ENCODE data around the gene CCR5AS.
"Not testable (repeated sequence)": the region's sequence is repeated elsewhere in the genome, so short reads cannot be mapped to it uniquely, and the experiment has no call there.

The CCR5AS gene

DNA sequence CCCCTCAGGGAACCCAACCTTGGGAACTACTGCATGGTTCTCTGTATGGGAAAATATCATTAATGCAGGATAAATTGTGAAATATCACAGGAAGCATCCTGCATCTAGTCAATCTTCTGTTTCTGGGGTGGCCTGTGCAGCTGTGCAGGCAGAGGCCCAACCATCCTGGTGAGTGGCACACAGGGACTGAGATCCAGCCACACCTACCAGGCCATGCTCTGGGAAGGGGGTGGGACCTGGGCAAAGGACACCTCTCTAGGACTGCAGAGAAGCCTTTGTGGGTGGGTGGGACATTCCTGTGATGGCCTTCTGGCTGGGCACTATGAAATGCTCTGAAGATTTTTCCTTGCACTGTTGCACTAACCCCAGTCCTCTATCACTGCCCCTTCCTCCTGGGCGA is 27.0 kb upstream of the CCR5AS start:
- Mint-ChIP-seq H3K9me3 (ENCODE audit: unreplicated experiment) (peaks cover 6% of the 10 kb centered on the region), H3K4me1 (ENCODE audit: unreplicated experiment) (no peaks in the 10 kb centered on the region), H3K27me3 (ENCODE audit: unreplicated experiment) (peaks cover 26% of the 10 kb centered on the region), H3K4me3 (ENCODE audit: unreplicated experiment) (no peak overlapping the region), H3K36me3 (ENCODE audit: unreplicated experiment) (no peaks in the 10 kb centered on the region), H3K27ac (ENCODE audit: unreplicated experiment) (no peak overlapping the region)
- TF ChIP-seq CTCF (IDR thresholded peaks at IDR 0.05), result no peak
- no peak for DNase-seq (ENCODE audit: extremely low spot score, unreplicated experiment)

- not testable (repeated sequence) for H3K4me3 Mint-ChIP-seq (ENCODE audit: unreplicated experiment); H3K9me3 Mint-ChIP-seq (ENCODE audit: unreplicated experiment); H3K36me3 Mint-ChIP-seq (ENCODE audit: unreplicated experiment); DNase-seq (ENCODE audit: extremely low spot score, unreplicated experiment); H3K27ac Mint-ChIP-seq (ENCODE audit: unreplicated experiment); H3K4me1 Mint-ChIP-seq (ENCODE audit: unreplicated experiment)
- peaks cover 28% of the 10 kb centered on the region for H3K27me3 Mint-ChIP-seq (ENCODE audit: unreplicated experiment)
Observed at GRCh38 chr3:46433118-46433517, 26.3 kb upstream of the CCR5AS start.

DNA sequence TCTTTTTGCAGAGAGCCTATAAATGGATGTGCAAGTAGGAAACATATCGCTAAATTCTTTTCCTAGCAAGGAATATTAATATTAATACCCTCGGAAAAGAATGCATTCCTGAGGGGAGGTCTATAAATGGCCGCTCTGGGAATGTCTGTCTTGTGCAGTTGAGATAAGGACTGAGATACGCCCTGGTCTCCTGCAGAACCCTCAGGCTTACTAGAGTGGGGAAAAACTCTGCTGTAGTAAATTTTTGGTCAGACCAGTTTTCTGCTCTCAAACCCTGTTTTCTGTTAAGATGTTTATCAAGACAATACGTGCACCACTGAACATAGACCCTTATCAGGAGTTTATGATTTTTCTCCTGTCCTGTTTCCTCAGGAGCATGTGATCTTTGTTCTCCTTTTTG is 25.0 kb upstream of the CCR5AS start:
- H3K27me3 Mint-ChIP-seq (ENCODE audit: unreplicated experiment), result peaks cover 24% of the 10 kb centered on the region
- H3K4me1 Mint-ChIP-seq (ENCODE audit: unreplicated experiment); H3K27ac Mint-ChIP-seq (ENCODE audit: unreplicated experiment); H3K4me3 Mint-ChIP-seq (ENCODE audit: unreplicated experiment); DNase-seq (ENCODE audit: extremely low spot score, unreplicated experiment); H3K36me3 Mint-ChIP-seq (ENCODE audit: unreplicated experiment); H3K9me3 Mint-ChIP-seq (ENCODE audit: unreplicated experiment): not testable (repeated sequence)

- not testable (repeated sequence) for H3K4me1 Mint-ChIP-seq (ENCODE audit: unreplicated experiment); H3K4me3 Mint-ChIP-seq (ENCODE audit: unreplicated experiment); H3K27ac Mint-ChIP-seq (ENCODE audit: unreplicated experiment); H3K9me3 Mint-ChIP-seq (ENCODE audit: unreplicated experiment); H3K36me3 Mint-ChIP-seq (ENCODE audit: unreplicated experiment); DNase-seq (ENCODE audit: extremely low spot score, unreplicated experiment)
- H3K27me3 Mint-ChIP-seq (ENCODE audit: unreplicated experiment), result peaks cover 24% of the 10 kb centered on the region
Observed at GRCh38 chr3:46430879-46431278, 24.0 kb upstream of the CCR5AS start.

DNA sequence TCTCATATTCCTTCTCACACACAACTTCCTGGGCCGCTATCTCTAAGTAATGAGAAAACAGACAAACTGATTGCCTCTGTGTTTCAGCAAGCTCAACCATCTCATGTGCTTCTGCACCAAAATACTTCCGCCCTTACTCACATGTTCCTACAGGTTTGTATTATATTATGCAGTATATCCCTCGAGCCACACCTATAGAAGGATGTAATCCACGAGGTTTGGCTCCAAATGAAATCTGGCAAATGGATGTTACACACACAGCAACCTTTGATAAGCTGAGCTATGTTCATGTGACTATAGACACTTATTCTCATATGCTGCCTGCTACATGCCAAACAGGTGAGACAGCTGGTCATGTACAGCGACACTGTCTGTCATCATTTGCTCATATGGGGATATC is 22.8 kb upstream of the CCR5AS start:
- Mint-ChIP-seq H3K27me3 (ENCODE audit: unreplicated experiment) (peaks cover 17% of the 10 kb centered on the region), H3K4me1 (ENCODE audit: unreplicated experiment) (no peaks in the 10 kb centered on the region), H3K9me3 (ENCODE audit: unreplicated experiment) (peaks cover 6% of the 10 kb centered on the region), H3K36me3 (ENCODE audit: unreplicated experiment) (no peaks in the 10 kb centered on the region), H3K27ac (ENCODE audit: unreplicated experiment) (no peak overlapping the region), H3K4me3 (ENCODE audit: unreplicated experiment) (no peak overlapping the region)
- DNase-seq (ENCODE audit: extremely low spot score, unreplicated experiment), result no peak
- TF ChIP-seq CTCF (IDR thresholded peaks at IDR 0.05), result no peak

DNA sequence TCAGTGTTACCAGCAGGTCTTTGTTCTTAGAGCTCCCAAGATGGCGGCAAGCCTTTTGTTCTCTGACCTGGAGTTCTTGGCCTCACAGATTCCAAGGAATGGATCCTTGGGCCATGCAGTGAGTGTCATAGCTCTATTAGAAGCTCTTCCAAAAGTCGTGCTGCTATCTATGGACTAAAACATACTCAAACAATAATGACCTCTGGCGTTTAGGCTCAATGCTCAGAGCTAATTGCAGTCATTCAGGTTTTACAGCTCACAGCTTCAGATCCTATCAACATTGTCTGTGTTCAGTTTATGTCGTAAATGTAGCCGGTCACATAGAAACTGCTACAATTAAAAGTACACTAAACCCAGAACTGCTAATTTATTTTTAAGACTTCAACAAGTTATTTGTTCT is 22.4 kb upstream of the CCR5AS start:
- no peaks in the 10 kb centered on the region for H3K36me3 Mint-ChIP-seq (ENCODE audit: unreplicated experiment)
- no peak for TF ChIP-seq CTCF (IDR thresholded peaks at IDR 0.05)
- no peak for DNase-seq (ENCODE audit: extremely low spot score, unreplicated experiment)
- no peak overlapping the region for H3K4me3 Mint-ChIP-seq (ENCODE audit: unreplicated experiment)
- no peak overlapping the region for H3K27ac Mint-ChIP-seq (ENCODE audit: unreplicated experiment)
- peaks cover 6% of the 10 kb centered on the region for H3K9me3 Mint-ChIP-seq (ENCODE audit: unreplicated experiment)
- H3K27me3 Mint-ChIP-seq (ENCODE audit: unreplicated experiment), result peaks cover 15% of the 10 kb centered on the region
- no peaks in the 10 kb centered on the region for H3K4me1 Mint-ChIP-seq (ENCODE audit: unreplicated experiment)

Measured in osteocyte (in vitro differentiated cells).